DMS79 treated with DMSO at 0.1 percent for 48 hours (cell line): Measurements from ENCODE around the gene LAMA4.

Source experiments
- DNase-seq: peaks from one replicate; lab custom pipeline; 2025; lab: John Stamatoyannopoulos, UW

Gene LAMA4

DNA sequence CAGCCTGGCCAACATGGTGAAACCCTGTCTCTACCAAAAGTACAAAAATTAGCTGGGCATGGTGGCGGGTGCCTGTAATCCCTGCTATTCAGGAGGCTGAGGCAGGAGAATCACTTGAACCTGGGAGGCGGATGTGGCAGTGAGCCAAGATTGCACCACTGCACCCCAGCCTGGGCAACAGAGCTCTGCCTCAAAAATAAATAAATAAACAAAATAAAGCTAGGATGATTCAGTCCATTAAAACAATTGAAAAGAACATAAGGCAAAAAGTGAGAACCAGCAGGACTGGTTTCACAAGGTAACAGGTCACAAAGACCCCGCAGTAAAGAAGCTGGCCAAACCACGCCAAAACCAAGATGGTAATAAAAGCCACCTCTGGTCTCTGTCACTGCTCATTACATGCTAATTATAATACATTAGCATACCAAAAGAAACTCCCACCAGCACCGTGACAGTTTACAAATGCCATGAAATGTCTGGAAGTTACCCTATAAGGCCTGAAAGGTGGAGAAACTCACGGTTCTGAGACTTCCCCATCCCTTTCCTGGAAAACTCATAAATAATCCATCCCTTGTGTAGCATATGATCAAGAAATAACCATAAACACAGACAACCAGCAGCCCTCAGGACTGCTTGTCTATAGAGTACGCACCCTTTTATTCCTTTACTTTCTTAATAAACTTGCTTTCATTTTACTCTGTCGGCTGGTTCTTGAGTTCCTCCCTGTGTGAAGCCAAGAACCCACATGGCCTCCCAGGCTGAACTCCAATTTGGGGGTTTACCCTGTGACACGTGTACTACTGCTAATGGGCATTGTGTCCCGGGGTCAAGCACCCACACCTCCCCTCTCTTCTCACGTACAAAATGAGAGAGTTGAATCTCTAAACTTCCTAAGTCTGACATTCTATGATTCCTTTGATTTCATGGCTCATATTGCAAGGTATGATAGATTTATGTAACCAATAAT, 10.2 kb downstream of the LAMA4 start:
- no peak for DNase-seq

- no peak for DNase-seq
Observed at GRCh38 chr6:112241820-112242429, 12.4 kb downstream of the LAMA4 start.

GRCh38 chr6:112237595-112237994, 16.8 kb downstream of the LAMA4 start:
- no peak for DNase-seq

DNA sequence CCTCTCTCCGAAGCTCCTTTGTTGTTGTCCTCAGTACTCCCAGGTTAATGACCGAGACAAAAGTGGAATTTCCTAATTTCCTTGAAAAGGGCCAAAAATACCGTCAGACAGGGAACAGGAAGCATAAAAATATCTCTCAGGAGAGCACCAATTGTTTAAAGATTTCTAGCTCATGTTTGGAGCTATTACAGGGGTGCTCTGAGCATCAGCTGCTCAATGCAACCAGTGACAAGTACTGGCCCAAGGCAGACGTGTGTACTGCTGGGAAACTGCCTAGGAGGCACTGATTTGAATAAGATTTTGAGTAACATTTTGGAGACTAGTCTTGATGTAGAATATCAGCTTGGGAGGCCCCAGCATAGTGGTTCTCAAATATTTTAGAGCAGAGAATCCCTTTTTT, 17.3 kb downstream of the LAMA4 start:
- DNase-seq = no peak

DNA sequence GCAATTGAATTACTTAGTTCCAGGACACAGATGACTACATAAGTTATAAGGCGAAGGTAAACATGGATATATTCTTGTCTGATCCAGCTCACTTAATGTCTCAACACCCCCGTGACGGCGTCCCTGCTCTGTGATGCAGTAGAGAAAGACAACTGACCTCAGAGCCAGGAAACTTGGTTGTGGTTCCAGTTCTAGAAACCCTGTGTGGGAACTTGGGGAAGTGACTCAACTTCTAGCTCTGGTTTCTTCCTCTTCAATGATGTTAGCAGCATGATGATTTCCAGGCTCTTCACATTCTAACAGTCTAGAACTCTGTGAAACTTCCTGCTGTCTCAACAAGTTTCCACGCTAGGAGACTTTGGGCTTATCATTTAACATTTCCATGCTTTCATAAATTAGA, 18.4 kb downstream of the LAMA4 start:
- no peak for DNase-seq

DNA sequence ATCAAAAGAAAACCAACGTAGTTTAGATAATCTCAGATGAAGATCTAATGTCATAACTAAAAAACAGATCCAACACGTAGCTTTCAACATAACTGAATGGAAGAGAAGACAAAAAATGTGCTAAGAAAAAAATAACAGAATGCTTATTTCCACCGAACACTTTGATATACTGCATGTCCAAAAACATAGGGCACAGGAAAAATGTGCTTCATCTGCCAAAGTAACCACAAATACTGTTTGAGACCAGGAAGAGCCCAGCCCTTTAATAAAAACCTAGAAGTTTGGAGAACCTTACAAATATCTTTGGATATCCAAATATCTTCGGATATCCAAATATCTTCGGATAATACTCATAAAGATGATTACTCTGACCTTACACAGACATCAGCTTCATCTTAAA, 19.8 kb downstream of the LAMA4 start:
- no peak for DNase-seq

DNA sequence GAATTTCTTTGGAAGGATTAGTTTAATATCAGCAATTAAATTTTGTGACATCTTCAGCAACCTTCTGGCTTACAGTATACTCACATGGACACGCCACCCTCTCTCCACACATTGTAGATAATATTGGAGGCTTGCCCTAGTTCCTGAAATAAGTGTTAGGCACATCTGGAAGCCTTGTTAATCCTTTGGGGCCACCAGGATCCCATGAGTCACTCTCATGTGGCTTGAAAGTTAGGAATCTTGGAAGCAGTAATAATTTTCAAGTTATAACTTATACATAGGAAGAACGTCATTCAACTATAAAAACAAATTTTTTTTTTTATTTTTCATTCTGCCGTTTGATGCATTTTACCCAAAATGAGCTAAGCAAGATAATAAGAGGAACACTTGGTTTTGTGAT, 20.5 kb downstream of the LAMA4 start:
- no peak for DNase-seq

GRCh38 chr6:112232845-112233256, 21.5 kb downstream of the LAMA4 start:
- DNase-seq = no peak

GRCh38 chr6:112231594-112232060, 22.7 kb downstream of the LAMA4 start:
- peak; percentile 63 for DNase-seq

DNA sequence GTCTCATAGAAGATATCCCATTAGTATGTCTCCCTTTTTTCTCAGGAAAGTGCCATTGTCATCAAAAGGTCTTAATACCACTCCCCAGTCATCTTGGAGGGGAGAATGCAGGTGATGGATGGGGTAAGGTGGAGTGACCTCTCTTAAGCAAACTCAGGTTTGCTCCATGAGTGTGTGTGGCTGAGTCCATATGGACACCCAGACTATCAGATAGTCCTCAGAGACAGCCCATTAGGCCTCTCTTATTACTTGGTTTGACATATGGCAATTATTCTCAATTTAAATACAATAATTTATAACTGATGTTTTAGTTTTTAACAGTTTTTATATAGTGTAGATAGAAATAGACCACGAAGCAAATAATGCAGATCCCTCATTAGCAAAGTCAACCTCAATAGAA, 23.2 kb downstream of the LAMA4 start:
- no peak for DNase-seq

GRCh38 chr6:112228480-112229332, 25.7 kb downstream of the LAMA4 start:
- no peak for DNase-seq

DNA sequence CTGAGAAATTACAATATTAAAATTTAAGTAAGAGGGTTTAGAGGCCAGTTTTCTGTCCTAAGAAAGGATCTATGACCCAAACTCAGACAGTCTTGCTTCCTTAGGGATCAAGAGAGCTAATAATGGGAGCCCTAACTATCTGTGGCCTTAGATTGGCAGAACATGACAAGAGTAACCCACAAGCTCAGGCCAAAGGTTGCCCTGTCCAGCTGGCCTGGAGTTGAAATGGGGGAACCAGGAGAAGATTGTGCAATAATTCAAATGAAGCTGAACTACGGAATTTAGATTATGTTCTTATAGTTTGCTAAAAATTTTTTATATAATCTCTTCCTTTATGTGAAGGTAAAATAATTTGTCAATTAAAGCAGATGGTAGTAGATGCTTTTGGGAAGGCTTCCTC, 26.4 kb downstream of the LAMA4 start:
- DNase-seq = no peak

GRCh38 chr6:112227411-112227810, 27.0 kb downstream of the LAMA4 start:
- DNase-seq = no peak

GRCh38 chr6:112225691-112226090, 28.7 kb downstream of the LAMA4 start:
- DNase-seq = no peak

GRCh38 chr6:112224088-112224487, 30.3 kb downstream of the LAMA4 start:
- DNase-seq = no peak

DNA sequence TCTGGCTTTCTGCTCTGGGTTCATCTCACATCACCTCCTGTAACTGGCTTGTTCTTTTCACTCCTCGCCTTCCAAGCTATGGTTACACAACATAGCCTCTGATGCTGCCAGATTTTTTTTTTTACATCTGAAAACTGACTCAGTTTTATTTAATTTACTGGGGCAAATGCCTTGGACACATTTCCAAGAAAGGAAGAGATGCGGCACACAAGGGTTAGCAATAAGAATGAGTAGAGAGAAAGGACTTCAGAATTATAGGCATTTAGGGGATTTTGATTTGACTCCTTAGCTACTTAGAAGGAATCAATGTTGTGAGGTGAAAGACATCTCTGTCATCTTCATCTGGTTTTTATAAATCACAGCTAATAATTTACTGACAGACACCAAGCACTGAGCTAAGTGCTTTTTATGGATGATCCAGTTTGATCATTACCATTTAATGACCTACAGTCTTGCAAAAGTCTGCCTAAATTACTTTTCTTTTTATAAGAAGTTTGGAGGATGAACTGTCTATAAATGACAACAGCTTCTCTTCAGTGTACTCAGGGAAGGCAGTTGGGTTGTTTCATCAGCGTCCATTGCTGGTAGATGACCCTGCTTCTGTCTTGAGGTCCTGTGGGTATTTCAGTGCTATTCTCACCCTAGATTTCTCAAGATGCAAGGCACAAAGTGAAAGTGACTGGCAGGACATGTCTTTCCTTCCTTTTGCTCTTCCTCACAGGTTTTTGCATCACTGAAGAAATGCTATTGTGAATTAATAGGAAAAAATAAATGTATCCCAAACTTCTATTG, 31.1 kb downstream of the LAMA4 start:
- DNase-seq = no peak

DNA sequence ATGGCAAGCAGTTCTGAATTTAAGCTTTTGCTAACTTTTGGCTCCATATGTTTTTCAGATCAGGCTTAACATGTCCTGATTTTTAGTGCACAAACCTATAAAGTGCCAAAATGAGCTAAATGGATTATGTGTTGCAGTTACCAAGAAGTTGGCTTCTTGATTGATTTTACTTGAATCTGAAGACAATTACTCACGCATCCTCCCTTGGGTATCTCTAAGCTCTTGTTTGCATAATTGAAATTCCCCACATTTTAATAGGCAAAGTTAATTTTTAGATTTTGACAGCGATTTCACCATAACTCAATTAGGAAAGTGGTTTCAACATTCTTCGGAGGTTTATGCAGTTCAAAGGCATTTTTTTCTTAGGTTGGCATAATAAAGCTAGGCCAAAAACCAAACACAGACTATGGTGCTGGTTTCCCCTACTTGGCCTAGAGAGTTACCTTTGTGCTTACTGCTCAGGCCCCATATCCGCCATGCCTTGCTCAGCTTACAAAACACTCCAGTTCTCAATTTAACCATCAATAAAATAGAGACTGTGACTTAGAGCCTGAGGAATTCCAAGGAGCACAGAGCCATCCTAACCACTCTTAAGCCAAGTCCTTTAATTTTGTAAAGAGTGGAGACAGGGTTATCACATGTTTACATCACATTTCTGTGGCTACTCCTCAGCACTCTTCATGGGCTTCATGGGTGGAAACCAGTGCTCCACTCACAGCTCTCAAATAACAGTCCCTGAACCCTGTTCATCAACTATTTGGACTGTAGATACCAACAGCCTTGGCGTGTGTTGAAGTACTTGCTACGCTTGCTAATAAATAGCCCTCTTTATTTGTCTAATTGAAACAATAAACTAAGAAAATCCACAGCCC, 32.1 kb downstream of the LAMA4 start:
- DNase-seq = peak; percentile 62

GRCh38 chr6:112221561-112221960, 32.8 kb downstream of the LAMA4 start:
- DNase-seq = no peak

- no peak for DNase-seq
Observed at GRCh38 chr6:112218563-112218962, 35.8 kb downstream of the LAMA4 start.
